ENCODE data around the gene MAEL. TPM values are rescaled to one million over a fixed set of nuclear protein-coding genes. Genes with fewer than 3 reads are reported as not detected.

The MAEL gene
- total and polyA plus RNA-seq, 3 donors from 2014 or later = 113 to 333 (median 181) TPM

DNA sequence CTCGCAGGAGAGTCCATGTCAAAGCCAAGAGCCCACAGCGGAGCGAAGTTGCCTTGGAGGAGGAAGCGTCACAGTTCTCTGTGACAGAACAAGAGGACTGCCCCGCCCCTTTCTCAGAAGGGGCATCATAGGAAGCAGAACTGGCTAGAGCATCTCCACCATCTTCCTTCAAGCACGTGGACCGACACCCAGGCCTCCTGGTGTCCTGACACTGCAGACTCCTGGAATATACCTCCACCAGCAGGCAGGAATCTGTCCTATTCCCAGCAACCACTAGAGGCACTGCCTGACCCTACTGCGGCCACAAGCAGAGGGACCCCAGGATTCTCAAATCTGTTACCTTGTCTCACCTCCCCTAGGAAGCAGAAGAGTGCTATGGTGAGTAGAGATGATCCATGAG, 63.3 kb downstream of the MAEL start:
- Histone ChIP-seq H3K36me3 (ENCODE audit: low read depth, missing control alignments) (no peaks in the 10 kb centered on the region), H3K9me3 (no peaks in the 10 kb centered on the region), H3K4me3 (no peak overlapping the region), H3K27ac (no peak overlapping the region), H3K27me3 (no peaks in the 10 kb centered on the region), H3K4me1 (no peaks in the 10 kb centered on the region)
- 80 to 87% methylated on average over 8 of the region's 8 CpGs for WGBS, 2 donors
- no peak for TF ChIP-seq POLR2A (IDR thresholded peaks at IDR 0.05)
- TF ChIP-seq, protein P1, sequence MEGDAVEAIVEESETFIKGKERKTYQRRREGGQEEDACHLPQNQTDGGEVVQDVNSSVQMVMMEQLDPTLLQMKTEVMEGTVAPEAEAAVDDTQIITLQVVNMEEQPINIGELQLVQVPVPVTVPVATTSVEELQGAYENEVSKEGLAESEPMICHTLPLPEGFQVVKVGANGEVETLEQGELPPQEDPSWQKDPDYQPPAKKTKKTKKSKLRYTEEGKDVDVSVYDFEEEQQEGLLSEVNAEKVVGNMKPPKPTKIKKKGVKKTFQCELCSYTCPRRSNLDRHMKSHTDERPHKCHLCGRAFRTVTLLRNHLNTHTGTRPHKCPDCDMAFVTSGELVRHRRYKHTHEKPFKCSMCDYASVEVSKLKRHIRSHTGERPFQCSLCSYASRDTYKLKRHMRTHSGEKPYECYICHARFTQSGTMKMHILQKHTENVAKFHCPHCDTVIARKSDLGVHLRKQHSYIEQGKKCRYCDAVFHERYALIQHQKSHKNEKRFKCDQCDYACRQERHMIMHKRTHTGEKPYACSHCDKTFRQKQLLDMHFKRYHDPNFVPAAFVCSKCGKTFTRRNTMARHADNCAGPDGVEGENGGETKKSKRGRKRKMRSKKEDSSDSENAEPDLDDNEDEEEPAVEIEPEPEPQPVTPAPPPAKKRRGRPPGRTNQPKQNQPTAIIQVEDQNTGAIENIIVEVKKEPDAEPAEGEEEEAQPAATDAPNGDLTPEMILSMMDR (IDR thresholded peaks at IDR 0.05) = peak in 2 of 3 experiments; percentile 34 to 36
- no peak for DNase-seq
- intact Hi-C loops (cut with DNase I; ENCODE audit: low total_unique reads) = no loop called here

DNA sequence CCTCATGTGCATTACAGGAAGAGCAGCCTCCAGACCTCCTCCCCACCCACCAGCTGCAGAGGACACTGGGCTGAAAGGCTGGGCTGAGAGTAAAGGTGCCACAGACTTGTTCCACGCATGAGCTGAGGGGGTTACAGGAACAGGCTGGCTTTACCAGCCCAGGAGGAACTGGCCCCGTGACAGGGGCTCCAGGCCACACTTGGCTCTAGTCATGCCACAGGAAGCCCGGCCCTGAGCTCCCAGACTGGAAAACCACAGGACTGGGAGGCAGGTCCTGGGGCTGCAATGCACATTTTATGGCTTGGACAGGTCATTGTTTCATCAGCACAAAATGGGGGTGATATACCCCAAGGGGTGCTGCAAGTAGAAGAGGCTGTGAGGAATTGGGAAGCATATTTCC, 65.5 kb downstream of the MAEL start:
- no peak for TF ChIP-seq POLR2A (IDR thresholded peaks at IDR 0.05)
- TF ChIP-seq, protein P1 (IDR thresholded peaks at IDR 0.05) = no peak
- no peaks in the 10 kb centered on the region for H3K4me1 ChIP-seq
- 63% methylated on average over 3 of the region's 3 CpGs; no CpG with 5 or more reads in 1 of the 2 donors for WGBS, 2 donors
- no peaks in the 10 kb centered on the region for H3K36me3 ChIP-seq (ENCODE audit: low read depth, missing control alignments)
- no peak overlapping the region for H3K4me3 ChIP-seq
- DNase-seq = no peak
- H3K9me3 ChIP-seq = no peaks in the 10 kb centered on the region
- intact Hi-C loops (cut with DNase I; ENCODE audit: low total_unique reads) = no loop called here
- no peaks in the 10 kb centered on the region for H3K27me3 ChIP-seq
- no peak overlapping the region for H3K27ac ChIP-seq

- 78 to 88% methylated on average over 14 of the region's 14 CpGs for WGBS, 2 donors
- Histone ChIP-seq H3K4me1 (no peaks in the 10 kb centered on the region), H3K4me3 (no peak overlapping the region), H3K36me3 (ENCODE audit: low read depth, missing control alignments) (no peaks in the 10 kb centered on the region), H3K27ac (no peak overlapping the region), H3K27me3 (no peaks in the 10 kb centered on the region), H3K9me3 (no peaks in the 10 kb centered on the region)
- intact Hi-C loops (cut with DNase I; ENCODE audit: low total_unique reads) = no loop called here
- no peak for DNase-seq
- TF ChIP-seq, protein P1 (IDR thresholded peaks at IDR 0.05) = no peak
- no peak for TF ChIP-seq POLR2A (IDR thresholded peaks at IDR 0.05)
Measured at GRCh38 chr1:167054946-167055630, 66.0 kb downstream of the MAEL start.

DNA sequence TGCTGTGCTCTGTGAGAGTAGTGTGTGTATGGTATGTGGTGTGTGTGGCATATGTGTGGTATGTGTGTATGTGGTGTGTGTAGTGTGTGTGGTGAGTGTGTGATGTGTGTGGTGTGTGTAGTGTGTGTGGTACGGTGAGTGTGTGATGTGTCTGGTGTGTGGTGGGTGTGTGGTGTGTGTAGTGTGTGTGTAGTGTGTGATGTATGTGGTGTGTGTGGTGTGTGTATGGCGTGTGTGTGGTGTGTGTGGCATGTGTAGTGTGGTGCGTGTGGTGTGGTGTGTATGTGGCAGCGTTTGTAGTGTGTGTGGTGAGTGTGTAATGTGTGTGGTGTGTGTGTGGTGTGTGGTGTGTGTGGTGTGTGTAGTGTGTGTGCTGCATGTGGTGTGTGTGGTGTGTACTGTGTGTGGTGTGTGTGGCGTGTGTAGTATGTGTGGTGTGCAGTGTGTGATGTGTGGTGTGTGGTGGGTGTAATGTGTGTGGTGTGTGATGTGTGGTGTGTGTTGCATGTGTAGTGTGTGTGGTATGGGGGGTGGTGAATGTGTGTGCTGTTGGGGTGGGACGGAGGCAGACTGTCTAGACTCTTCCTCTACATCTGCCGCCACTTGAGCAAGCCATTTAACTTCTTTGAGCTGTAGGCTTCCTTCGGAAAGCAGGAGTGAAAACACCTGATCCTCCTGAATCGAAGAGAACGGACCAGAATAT, 67.6 kb downstream of the MAEL start:
- 38 to 42% methylated on average over 9 to 10 of the region's 10 CpGs for WGBS, 2 donors
- DNase-seq = no peak
- no peak for TF ChIP-seq POLR2A (IDR thresholded peaks at IDR 0.05)
- TF ChIP-seq, protein P1 (IDR thresholded peaks at IDR 0.05) = no peak
- Histone ChIP-seq H3K36me3 (ENCODE audit: low read depth, missing control alignments) (no peaks in the 10 kb centered on the region), H3K4me1 (no peaks in the 10 kb centered on the region), H3K27me3 (no peaks in the 10 kb centered on the region), H3K27ac (no peak overlapping the region), H3K4me3 (no peak overlapping the region), H3K9me3 (no peaks in the 10 kb centered on the region)
- intact Hi-C loops (cut with DNase I; ENCODE audit: low total_unique reads) = no loop called here
